GM12892 (cell line): ENCODE results near the gene ALDH3B1.

ENCODE experiments used
- DNase-seq: peaks from one replicate; pipeline ENCODE4 v3.0.0; 2011; ENCODE audit not compliant: insufficient read length
- FAIRE-seq: peaks from 2 replicates; lab custom pipeline; 2011; peaks lifted over from hg19 to GRCh38; lab: Jason Lieb, UNC
- POLR2A ChIP-seq: IDR thresholded peaks from 2 replicates; pipeline ENCODE4 v1.6.1; 2011; ENCODE audit warnings: low read depth, low read length, control low read depth
- POLR2AphosphoS5 ChIP-seq: IDR thresholded peaks from 2 replicates; pipeline ENCODE4 v1.6.1; 2011; ENCODE audit warnings: low read depth, low read length, control low read depth
- TAF1 ChIP-seq: IDR thresholded peaks from 2 replicates; pipeline ENCODE4 v1.6.1; 2011; ENCODE audit warnings: low read depth, mild to moderate bottlenecking, control low read depth, low read length, borderline replicate concordance

ALDH3B1 gene

DNA sequence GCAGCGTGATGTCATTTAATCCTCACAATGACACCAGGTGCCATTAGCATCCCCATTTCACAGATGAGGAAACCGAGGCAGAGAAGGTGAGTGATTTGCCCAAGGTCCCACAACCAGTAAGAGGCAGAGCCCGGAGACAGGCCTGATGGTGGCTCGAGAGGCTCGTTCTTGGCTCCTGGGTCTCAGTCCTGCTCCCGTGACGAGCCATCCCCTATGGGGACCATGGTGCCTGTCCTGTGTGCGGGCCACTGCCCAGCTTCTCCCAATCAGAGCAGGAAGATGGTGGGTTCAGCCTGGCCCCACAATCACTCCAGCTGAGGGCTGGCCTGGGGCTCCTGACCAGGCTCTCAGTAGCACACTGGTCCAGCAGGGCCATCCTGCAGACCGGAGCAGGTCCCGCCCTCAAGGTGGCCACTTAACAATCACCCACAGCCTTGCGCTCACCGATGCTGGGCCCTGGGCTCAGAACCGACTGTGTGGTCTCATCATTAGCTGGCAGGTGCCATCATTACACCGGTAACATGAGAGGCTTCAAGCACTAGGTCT, 3.6 kb downstream of the ALDH3B1 start:
- no peak for DNase-seq
- TF ChIP-seq TAF1 (no peak), POLR2A (no peak)
- no peak for FAIRE-seq

- DNase-seq (no peak), FAIRE-seq (no peak)
- TF ChIP-seq POLR2AphosphoS5 (no peak), TAF1 (no peak), POLR2A (no peak)
Observed at GRCh38 chr11:68014157-68014946, 4.2 kb downstream of the ALDH3B1 start.

DNA sequence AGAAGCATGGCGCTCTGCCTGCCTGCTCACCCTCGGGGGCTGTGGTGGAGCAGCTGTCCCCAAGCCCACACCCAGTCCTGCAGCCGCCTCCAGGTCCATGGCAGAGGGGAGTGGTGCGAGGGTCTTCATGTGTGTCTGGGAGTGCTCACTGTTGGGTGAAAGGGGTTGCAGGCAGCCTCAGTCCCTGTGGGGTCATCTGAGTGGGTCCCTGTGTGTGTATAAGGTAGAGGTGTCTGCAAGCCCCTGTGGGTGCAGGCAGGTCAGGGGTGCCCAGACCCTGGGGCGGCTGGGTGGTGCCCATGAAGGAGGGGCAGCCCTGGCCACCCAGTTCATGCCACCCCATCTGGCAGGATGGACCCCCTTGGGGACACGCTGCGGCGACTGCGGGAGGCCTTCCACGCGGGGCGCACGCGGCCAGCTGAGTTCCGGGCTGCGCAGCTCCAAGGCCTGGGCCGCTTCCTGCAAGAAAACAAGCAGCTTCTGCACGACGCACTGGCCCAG, 4.9 kb downstream of the ALDH3B1 start:
- DNase-seq (no peak), FAIRE-seq (no peak)
- TF ChIP-seq POLR2A (no peak), POLR2AphosphoS5 (no peak), TAF1 (no peak)

DNA sequence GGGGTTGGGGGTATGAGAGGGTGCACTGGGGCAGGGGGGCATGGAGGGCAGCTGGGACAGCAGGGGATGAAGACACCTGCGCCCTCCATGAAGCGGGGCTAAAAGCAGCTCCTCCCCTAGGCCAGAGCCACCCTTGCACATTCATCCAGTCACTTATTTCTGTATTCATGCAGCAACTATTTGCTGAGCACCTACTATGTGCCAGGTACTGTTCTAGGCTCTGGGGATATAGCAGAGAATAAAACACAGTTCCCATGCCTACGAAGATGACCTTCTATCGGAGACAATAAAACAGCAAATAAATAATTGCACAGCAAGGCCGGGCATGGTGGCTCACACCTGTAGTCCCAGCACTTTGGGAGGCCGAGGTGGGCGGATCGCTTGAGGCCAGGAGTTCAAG, 5.3 kb downstream of the ALDH3B1 start:
- no peak for FAIRE-seq
- TF ChIP-seq TAF1: no peak
- TF ChIP-seq POLR2A: no peak
- TF ChIP-seq POLR2AphosphoS5: no peak
- no peak for DNase-seq

GRCh38 chr11:68016161-68016903, 6.2 kb downstream of the ALDH3B1 start:
- TF ChIP-seq POLR2AphosphoS5 (no peak), POLR2A (no peak), TAF1 (no peak)
- DNase-seq (no peak), FAIRE-seq (no peak)

DNA sequence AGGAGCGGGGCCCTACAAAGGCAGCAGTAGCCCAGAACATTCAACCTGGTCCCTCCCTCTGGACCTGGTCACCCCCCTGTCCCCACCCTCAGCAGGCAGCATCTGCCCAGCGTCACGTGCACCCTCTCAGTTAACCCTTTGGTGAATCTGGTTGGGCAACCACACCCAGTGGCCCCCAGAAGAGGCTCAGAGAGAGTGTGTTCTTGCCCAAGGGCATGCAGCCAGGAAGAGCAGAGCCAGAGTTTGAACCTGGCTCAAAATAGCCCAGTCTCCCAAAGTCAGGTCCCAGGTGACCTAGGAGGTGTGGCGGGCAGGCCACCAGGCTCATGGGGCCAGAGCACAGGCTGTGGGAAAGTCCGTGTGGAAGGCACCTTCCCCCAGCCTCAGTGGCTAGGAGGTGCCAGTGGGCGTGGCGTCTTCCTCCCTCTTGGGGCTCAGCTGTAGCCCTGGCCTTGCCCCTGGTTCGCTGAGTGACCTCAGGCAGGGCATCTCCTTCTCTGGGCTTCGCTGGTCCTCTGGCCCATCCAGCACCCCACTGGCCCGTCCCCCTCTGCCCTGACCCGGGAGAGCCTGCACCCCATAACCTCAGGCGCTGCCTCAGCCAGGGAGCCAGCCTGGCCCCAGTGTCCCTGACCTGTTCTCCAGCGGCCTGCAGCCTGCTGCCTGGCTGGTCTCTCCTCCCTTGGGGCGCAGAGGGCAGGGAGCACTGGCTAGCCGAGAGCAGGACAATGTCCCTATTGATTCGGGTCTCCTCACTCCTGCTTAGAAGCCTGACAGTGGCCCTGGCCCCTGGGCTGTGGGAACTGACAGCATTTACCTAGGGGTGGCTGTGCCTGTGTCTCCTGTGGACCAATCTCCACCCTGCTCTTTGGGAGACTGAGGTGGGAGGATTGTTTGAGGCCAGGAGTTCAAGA, 7.0 kb downstream of the ALDH3B1 start:
- DNase-seq (no peak), FAIRE-seq (no peak)
- TF ChIP-seq POLR2AphosphoS5: no peak
- TF ChIP-seq POLR2A: no peak
- no peak for TF ChIP-seq TAF1

DNA sequence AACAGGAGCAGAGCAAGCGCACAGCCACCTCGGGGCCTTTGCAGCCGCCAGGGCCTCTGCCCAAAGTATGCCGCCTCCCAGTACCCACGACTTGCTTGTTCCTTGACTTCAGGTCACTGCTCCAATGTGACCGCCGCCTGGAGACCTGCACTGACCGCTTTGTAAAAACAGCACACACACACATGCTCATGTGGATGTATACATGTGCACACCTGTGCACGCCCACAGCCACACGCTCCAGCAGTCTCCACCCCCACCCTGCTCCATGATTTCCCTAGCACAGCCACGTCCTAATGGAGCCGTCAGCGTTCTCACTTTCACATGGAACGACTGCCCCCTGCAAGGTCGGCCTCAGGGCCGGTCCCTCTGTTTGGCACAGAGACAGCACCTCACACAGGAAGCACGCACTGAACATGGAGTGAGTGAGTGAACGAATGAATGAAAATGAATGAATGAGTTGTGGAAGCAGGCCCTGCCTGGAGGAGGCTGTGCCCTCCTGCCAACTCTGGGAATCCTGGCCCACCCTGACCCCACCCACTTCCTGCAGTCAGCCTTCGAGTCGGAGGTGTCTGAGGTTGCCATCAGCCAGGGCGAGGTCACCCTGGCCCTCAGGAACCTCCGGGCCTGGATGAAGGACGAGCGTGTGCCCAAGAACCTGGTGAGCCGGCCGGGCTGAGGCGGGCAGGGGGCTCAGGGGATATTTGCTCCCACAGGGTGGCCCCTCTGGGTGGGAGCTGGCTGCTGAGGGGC, 8.0 kb downstream of the ALDH3B1 start:
- TF ChIP-seq TAF1 (no peak), POLR2AphosphoS5 (no peak), POLR2A (no peak)
- no peak for FAIRE-seq
- DNase-seq: no peak

GRCh38 chr11:68018730-68019190, 8.6 kb downstream of the ALDH3B1 start:
- TF ChIP-seq POLR2A: no peak
- DNase-seq (no peak), FAIRE-seq (no peak)

DNA sequence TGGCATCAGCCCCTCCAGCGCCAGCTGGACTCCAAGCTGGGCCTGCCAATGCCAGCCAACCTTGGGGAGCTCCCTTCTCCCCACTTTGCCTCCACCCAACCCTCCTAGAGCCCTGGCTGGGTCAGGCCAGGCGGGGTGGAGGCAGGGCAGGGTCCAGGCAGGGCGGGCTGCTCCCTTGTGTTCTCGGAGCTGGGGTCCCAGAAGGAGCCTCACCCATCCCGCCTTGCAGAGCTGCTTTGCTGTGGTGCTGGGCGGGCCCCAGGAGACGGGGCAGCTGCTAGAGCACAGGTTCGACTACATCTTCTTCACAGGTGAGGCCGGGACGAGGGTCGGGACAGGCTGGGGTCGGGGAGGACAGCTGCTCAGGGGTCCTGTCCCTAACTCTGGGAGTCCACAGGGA, 9.4 kb downstream of the ALDH3B1 start:
- DNase-seq: no peak
- no peak for TF ChIP-seq TAF1
- TF ChIP-seq POLR2A: no peak
- TF ChIP-seq POLR2AphosphoS5: no peak
- FAIRE-seq: no peak

DNA sequence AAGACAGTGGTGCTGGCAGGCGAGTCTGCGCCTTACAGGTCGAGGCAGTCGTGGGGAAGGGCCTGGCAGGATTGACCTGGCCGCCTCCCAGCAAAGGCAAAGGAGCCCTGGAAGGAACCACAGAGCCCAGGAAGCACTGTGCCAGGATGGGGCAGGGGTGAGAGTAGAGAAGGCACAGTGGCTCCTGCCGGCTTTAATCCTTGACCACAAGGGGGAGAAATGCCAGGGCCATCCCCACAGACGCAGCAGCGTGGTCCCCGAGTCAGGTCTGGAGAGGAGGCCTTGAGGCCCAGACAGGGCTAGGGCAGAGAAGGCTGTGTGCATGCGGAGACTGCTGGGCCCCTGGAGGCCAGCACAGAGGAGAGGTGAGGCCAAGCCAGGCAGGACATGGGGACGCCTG, 10.4 kb downstream of the ALDH3B1 start:
- no peak for TF ChIP-seq POLR2AphosphoS5
- TF ChIP-seq POLR2A: no peak
- no peak for TF ChIP-seq TAF1
- FAIRE-seq: no peak
- no peak for DNase-seq
